Measurements from ENCODE around the gene ZMIZ1.
"Not testable (repeated sequence)": the region's sequence is repeated elsewhere in the genome, so short reads cannot be mapped to it uniquely, and the experiment has no call there.

Gene ZMIZ1

GRCh38 chr10:79277579-79278269 is 209.0 kb downstream of the ZMIZ1 start:
- no peak for DNase-seq (ENCODE audit: extremely low read depth in 1 of 2, low read depth in 1 of 2)

- DNase-seq (ENCODE audit: extremely low read depth in 1 of 2, low read depth in 1 of 2), result not testable (repeated sequence)
These were observed 210.3 kb downstream of the ZMIZ1 start for GRCh38 chr10:79279047-79279446.

DNA sequence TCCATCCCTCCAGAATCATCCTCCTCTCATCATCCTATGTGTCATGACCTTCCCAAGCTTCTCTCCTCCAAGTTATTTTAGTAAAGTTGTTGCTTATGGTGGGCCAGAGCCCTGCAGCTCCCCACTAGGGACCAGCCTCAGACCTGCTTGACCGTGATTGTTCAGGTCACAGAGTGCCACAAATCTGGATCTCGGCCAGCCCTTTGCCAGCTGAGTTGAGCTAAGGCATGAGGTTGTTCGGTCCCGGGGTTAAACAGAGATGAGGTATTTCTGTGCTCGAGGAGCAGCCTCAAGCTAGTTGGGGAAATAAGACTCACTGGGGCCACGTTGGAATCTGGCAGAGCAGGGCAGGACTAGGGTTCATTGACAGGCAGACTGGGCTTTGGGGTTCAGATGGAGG is 212.2 kb downstream of the ZMIZ1 start:
- DNase-seq (ENCODE audit: extremely low read depth in 1 of 2, low read depth in 1 of 2), result no peak

GRCh38 chr10:79282388-79282787 is 213.6 kb downstream of the ZMIZ1 start:
- DNase-seq (ENCODE audit: extremely low read depth in 1 of 2, low read depth in 1 of 2), result no peak

- no peak for DNase-seq (ENCODE audit: extremely low read depth in 1 of 2, low read depth in 1 of 2)
These were observed 214.8 kb downstream of the ZMIZ1 start for GRCh38 chr10:79283616-79284015.

- no peak for DNase-seq (ENCODE audit: extremely low read depth in 1 of 2, low read depth in 1 of 2)
These were observed 215.5 kb downstream of the ZMIZ1 start for GRCh38 chr10:79284158-79284871.

DNA sequence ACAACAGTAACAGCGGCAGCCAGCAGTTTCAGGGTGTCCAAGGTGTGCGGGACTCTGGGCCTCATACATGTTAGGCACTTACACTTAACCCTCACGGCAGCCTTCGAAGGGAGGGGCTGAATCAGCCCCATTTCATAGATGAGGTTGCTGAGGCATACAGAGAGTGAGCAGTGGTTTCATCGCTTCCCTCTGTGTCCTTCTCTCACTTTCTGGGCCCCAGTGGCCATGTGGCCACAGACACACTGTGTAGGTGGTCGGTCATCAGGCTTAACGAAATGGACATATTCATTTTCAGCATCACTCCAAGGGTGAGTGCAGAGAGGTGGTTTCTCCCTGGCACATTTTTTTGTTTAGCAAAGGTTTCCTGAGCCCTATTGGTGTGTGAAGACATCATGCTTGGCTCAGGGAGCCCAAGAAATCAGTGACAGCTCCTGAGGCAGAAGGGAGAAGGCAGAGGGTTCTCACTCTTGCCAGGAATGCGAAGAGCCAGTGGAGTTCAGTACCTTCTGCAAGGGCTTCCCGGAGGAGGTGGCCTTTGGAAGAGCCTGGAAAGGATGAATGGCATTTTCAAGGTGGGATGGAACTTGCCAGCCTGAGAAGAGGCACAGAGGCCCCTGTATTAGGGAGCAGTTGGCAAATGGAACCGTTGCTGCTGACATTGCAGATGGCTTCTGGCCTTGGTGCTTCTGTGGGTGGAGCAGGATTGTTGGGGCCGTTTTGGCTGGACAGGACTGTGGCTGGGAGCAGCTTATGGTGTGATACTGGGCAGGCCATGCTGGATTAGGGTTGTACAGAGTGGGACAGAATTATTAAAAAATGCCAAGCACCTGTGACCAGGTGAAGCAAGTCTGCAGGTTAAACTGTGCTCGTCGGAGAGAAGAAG is 216.8 kb downstream of the ZMIZ1 start:
- no peak for DNase-seq (ENCODE audit: extremely low read depth in 1 of 2, low read depth in 1 of 2)

GRCh38 chr10:79286318-79286951 is 217.7 kb downstream of the ZMIZ1 start:
- peak; percentile 58 to 66 for DNase-seq (ENCODE audit: extremely low read depth in 1 of 2, low read depth in 1 of 2)

DNA sequence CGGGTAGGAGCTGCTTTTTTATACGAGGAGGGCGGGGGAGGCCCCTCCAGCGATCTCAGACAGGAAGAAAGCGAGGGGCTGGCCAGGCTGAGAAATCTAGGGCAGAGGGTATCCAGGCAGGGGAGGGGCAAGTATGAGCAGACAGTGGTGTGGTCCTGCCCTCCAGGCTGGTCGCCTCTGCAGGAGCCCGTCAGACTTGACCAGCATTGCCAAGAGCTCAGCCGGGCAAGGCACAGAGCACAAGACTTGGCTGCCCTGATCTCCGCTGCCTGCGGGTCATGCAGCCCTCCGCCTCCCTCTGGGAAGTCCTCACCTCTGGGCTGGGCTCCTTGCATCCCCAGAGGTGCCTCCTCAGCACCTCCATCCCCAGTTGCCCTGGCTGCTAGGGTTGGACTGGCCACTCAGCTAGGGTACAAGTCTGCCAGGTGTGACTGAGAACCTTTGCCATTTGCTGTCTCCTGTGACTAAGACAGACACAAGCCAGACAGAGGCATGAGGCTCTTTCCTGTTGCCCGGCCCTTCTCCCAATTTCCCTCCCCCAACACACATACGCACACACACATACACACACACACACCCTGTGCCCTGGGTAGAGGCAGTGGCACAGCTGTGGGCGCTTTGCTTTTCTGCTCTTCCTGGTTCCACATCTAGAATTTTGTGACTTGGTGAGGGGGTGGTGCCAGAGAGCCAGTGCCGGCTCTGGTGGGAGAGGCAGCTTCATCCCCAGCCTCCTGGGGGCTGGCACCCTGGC is 219.4 kb downstream of the ZMIZ1 start:
- no peak for DNase-seq (ENCODE audit: extremely low read depth in 1 of 2, low read depth in 1 of 2)

DNA sequence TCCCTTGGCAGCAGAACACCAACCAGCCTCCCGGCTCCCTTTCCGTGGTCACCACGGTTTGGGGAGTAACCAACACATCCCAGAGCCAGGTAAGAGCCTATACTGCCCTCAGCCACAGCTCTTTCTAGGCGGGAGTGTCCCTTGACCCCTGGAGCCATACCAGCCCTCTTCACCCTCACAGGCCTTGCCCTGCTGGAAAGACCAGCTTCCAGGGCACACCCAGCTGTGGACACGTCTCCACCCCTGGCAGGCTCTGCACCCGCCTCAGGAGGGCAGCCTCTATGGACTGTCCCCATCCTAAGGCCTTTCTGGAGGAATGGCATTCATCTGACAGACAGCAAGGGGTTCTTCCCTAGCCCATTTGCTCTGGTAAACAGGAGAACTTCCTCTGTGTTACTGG is 221.0 kb downstream of the ZMIZ1 start:
- no peak for DNase-seq (ENCODE audit: extremely low read depth in 1 of 2, low read depth in 1 of 2)

- no peak for DNase-seq (ENCODE audit: extremely low read depth in 1 of 2, low read depth in 1 of 2)
These were observed 223.4 kb downstream of the ZMIZ1 start for GRCh38 chr10:79292026-79292766.

- no peak for DNase-seq (ENCODE audit: extremely low read depth in 1 of 2, low read depth in 1 of 2)
These were observed 224.4 kb downstream of the ZMIZ1 start for GRCh38 chr10:79292891-79293746.

DNA sequence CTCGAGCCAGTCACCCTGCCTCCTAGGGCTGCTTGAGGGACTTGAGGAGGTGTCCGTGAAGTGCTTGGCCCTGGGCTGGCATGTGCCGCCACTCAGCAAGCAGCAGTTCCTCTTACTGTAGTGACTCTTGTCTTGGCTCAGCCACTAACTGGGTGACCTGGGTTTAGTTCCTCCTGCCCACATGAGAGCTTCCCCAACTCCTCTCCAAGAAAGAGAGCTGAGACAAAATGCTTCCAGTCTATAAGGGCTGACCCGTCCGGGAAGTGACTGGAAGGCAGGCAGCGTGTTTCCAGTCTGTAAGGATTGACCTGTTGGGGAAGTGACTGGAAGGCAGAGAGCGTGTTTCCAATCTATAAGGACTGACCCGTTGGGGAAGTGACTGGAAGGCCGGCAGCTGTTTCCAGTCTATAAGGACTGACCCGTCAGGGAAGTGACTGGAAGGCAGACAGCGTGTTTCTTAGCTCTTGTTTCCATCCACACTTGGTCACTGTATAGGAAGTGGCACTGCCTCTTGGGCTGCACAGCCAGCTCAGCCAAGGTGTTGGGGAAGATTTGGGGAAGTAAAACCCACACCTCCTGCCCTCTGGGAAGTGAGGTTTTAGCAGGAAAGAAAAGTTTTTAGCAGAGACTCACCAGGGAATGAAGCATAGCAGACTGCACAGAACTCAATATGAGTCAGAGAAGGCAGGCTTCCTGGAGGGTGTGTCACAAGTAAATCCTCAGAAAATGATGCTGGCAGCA is 225.2 kb downstream of the ZMIZ1 start:
- DNase-seq (ENCODE audit: extremely low read depth in 1 of 2, low read depth in 1 of 2), result no peak

DNA sequence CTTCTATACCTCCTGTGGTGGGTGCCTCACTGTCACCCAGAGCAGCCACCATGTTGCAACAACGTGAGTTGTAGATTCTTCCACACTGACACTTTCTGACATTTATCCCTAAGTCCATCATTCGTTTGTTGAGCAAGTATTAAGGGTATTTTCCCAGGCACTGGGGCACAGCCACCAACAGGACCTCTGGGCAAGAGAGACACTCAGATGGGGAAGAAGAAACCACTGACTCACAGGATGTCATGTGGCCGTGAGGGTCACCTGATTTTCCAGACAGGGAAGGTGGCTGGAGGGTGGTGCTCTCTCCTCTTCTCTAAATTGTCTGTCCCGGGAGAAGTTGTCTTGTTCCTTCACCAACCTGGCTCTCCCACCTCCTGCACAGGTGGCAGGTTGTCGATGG is 226.8 kb downstream of the ZMIZ1 start:
- DNase-seq (ENCODE audit: extremely low read depth in 1 of 2, low read depth in 1 of 2), result no peak

GRCh38 chr10:79296431-79296830 is 227.7 kb downstream of the ZMIZ1 start:
- no peak for DNase-seq (ENCODE audit: extremely low read depth in 1 of 2, low read depth in 1 of 2)

GRCh38 chr10:79298403-79299244 is 229.9 kb downstream of the ZMIZ1 start:
- DNase-seq (ENCODE audit: extremely low read depth in 1 of 2, low read depth in 1 of 2), result no peak
